ENCODE data around the gene SHISA5. TPM values are rescaled to one million over a fixed set of nuclear protein-coding genes. Genes with fewer than 3 reads are reported as not detected.

The SHISA5 gene
- polyA plus RNA-seq, 2 of the 4 experiments (the other 2 are of a cell fraction): 87.5 to 94.3 TPM

DNA sequence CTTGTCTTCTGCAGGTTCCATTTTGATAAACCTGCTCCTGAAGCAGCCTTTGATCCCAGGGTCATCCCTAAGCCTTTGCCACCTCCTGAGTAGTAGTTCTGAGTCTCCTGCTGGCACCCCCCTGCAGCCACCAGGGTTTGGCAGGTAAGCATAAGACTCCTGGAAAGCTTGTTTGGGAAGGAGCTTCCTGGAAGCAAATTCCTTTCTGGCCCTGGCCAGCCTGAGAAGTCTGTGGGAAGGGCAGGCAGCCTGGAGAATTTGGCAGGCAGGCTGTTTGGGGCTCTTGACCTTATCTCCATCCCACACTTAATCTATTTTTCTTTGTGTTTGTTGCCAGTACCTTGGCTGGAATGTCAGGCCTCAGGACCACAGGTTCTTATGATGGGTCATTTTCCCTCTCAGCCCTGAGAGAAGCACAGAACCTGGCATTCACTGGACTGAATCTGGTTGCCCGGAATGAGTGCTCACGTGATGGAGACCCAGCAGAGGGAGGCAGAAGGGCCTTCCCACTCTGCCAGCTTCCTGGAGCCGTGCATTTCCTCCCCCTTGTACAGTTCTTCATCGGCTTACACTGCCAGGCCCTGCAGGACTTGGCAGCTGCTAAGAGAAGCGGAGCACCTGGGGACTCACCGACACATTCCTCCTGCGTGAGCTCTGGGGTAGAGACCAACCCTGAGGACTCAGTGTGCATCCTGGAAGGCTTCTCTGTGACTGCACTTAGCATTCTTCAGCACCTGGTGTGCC, 44.0 kb downstream of the SHISA5 start:
- TF ChIP-seq ZFP36 (IDR thresholded peaks at IDR 0.05; ENCODE audit: borderline replicate concordance, partially characterized antibody) (peak; percentile 34), CBX8 (IDR thresholded peaks at IDR 0.05) (no peak)
- TF ChIP-seq, protein P1, sequence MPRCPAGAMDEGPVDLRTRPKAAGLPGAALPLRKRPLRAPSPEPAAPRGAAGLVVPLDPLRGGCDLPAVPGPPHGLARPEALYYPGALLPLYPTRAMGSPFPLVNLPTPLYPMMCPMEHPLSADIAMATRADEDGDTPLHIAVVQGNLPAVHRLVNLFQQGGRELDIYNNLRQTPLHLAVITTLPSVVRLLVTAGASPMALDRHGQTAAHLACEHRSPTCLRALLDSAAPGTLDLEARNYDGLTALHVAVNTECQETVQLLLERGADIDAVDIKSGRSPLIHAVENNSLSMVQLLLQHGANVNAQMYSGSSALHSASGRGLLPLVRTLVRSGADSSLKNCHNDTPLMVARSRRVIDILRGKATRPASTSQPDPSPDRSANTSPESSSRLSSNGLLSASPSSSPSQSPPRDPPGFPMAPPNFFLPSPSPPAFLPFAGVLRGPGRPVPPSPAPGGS (IDR thresholded peaks at IDR 0.05): no peak
- Histone ChIP-seq H3K4me3 (no peak overlapping the region), H3K4me2 (no peak overlapping the region), H3K4me1 (peaks cover 2% of the 10 kb centered on the region), H3K9me3 (no peaks in the 10 kb centered on the region), H3K27ac (no peak overlapping the region)
- FAIRE-seq (no peak), ATAC-seq (no peak), DNase-seq (ENCODE audit: low read depth in 1 of 2, low spot score in 1 of 2) (no peak)
- 92% methylated on average over 7 of the region's 7 CpGs for WGBS (ENCODE audit: missing lambda C conversion rate)
- CTCF ChIA-PET: interaction anchor here (4.1 kb wide), 1 partner anchor 24 kb away, joined by 18 read pairs; no protein-coding TSS in a partner anchor
- POLR2A ChIA-PET: interaction anchor here (1.8 kb wide), 1 partner anchor 13 kb away, joined by 5 read pairs; the partner anchor contains the start of gene ATRIP

DNA sequence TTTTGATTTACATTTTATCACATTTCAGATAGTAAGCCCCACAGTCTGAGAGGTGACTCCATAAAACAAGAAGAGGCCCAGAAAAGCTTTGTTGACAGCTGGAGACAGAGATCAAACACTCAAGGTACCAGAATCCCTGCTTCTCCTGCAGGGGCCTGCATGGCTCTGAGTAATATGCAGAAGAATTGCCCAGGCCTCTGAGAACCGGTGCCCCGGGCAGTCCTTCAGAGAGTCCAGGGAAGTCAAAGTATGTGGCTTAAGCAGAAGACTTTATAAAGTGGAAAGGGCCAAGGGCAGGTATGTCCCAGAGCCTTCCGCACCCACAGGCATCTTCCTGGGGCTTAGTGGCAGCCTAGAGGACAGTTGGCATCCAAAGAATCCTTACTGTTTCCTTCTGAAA, 44.6 kb downstream of the SHISA5 start:
- TF ChIP-seq HDAC2 (IDR thresholded peaks at IDR 0.05) (no peak), TP53 (CRISPR knock-in tag; IDR thresholded peaks at IDR 0.05) (no peak), JUNB (IDR thresholded peaks at IDR 0.05) (no peak), MAZ (IDR thresholded peaks at IDR 0.05; ENCODE audit: borderline replicate concordance, low read depth, low read length) (no peak), FOXS1 (CRISPR knock-in tag; IDR thresholded peaks at IDR 0.05) (no peak), ESRRA (IDR thresholded peaks at IDR 0.05; ENCODE audit: borderline replicate concordance, low read length) (no peak), RCOR1 (IDR thresholded peaks at IDR 0.05; ENCODE audit: low read depth, low read length) (no peak), HOXA7 (CRISPR knock-in tag; IDR thresholded peaks at IDR 0.05) (no peak), MYC (IDR thresholded peaks at IDR 0.05; ENCODE audit: borderline replicate concordance, low read length) (no peak), POLR2A (IDR thresholded peaks at IDR 0.05; ENCODE audit: low read length) (no peak), SREBF2 (IDR thresholded peaks at IDR 0.05) (no peak)
- TF ChIP-seq, protein P2, sequence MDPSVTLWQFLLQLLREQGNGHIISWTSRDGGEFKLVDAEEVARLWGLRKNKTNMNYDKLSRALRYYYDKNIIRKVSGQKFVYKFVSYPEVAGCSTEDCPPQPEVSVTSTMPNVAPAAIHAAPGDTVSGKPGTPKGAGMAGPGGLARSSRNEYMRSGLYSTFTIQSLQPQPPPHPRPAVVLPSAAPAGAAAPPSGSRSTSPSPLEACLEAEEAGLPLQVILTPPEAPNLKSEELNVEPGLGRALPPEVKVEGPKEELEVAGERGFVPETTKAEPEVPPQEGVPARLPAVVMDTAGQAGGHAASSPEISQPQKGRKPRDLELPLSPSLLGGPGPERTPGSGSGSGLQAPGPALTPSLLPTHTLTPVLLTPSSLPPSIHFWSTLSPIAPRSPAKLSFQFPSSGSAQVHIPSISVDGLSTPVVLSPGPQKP (IDR thresholded peaks at IDR 0.05; ENCODE audit: low read depth, low read length): no peak
- TF ChIP-seq, protein P1 (IDR thresholded peaks at IDR 0.05): no peak
- TF ChIP-seq, protein P3, sequence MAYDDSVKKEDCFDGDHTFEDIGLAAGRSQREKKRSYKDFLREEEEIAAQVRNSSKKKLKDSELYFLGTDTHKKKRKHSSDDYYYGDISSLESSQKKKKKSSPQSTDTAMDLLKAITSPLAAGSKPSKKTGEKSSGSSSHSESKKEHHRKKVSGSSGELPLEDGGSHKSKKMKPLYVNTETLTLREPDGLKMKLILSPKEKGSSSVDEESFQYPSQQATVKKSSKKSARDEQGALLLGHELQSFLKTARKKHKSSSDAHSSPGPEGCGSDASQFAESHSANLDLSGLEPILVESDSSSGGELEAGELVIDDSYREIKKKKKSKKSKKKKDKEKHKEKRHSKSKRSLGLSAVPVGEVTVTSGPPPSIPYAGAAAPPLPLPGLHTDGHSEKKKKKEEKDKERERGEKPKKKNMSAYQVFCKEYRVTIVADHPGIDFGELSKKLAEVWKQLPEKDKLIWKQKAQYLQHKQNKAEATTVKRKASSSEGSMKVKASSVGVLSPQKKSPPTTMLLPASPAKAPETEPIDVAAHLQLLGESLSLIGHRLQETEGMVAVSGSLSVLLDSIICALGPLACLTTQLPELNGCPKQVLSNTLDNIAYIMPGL (CRISPR knock-in tag; IDR thresholded peaks at IDR 0.05; ENCODE audit: borderline replicate concordance): no peak
- TF ChIP-seq, protein P4, sequence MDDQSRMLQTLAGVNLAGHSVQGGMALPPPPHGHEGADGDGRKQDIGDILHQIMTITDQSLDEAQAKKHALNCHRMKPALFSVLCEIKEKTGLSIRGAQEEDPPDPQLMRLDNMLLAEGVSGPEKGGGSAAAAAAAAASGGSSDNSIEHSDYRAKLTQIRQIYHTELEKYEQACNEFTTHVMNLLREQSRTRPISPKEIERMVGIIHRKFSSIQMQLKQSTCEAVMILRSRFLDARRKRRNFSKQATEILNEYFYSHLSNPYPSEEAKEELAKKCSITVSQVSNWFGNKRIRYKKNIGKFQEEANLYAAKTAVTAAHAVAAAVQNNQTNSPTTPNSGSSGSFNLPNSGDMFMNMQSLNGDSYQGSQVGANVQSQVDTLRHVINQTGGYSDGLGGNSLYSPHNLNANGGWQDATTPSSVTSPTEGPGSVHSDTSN (IDR thresholded peaks at IDR 0.05): no peak
- TF ChIP-seq, protein P5, sequence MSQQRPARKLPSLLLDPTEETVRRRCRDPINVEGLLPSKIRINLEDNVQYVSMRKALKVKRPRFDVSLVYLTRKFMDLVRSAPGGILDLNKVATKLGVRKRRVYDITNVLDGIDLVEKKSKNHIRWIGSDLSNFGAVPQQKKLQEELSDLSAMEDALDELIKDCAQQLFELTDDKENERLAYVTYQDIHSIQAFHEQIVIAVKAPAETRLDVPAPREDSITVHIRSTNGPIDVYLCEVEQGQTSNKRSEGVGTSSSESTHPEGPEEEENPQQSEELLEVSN (IDR thresholded peaks at IDR 0.05; ENCODE audit: borderline replicate concordance, low read depth): no peak
- CTCF ChIA-PET: interaction anchor here (0.7 to 4.1 kb wide), 3 partner anchors 13 to 851 kb away, joined by 3 to 18 read pairs (median 8); partner anchors contain the start of gene ATRIP
- Histone ChIP-seq H3K27ac (no peak overlapping the region), H3K4me3 (no peak overlapping the region), H3K4me1 (no peaks in the 10 kb centered on the region), H3K4me2 (no peak overlapping the region), H3K9me3 (no peaks in the 10 kb centered on the region)
- POLR2A ChIA-PET: no interaction called here
- DNase-seq (ENCODE audit: low read depth in 1 of 2, low spot score in 1 of 2) (no peak), ATAC-seq (no peak), FAIRE-seq (no peak)
- WGBS (ENCODE audit: missing lambda C conversion rate): 86% methylated on average over 3 of the region's 3 CpGs

Measured in A549 (cell line).